Measurements from ENCODE around the gene SRSF8.
"Not testable (repeated sequence)": the region's sequence is repeated elsewhere in the genome, so short reads cannot be mapped to it uniquely, and the experiment has no call there.

Gene SRSF8

DNA sequence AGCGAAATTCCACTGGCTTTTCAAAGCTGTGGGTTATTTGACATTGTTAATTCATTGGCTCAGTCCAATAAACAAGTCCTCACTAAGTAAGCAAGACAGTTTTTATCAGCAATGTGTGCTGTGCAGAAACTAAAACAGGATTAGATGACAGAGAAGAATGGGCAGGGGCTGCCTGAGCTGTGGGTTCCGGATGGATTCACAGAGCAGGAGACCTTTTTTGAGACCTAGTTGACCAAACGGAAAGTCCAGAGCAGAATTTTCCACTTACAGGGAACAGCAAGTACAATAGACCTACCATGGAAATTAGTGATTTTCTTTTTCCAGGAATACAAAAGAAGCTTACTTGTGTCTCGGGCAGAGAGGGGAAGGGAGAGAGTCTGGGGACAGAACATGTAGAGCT lies 22.7 kb upstream of the SRSF8 start:
- Histone ChIP-seq H3K27ac (ENCODE audit: low read depth in 2 of 2, low read length in 2 of 2) (no peak overlapping the region), H3K9me3 (ENCODE audit: control insufficient read depth in 2 of 2, low read length in 2 of 2) (no peaks in the 10 kb centered on the region)

DNA sequence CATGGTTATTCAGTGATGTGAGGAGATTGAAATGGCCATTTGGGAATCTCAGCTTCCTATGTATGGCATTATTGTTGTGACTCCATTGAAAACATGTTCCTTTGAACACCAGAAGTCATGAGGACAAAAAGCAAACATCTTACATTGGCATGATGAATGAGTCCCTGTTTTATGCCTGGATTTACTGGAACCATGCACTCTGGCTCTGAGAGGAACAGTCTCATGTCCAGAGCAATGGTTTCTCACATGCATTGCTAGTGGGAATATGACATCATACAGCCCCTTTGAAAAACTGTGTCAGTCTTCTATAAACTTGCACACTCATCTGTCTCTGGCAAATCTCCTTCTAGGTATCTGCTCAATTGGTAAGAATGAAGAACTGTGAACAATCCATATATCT lies 20.9 kb upstream of the SRSF8 start:
- H3K27ac ChIP-seq (ENCODE audit: low read depth in 2 of 2, low read length in 2 of 2) = no peak overlapping the region
- no peaks in the 10 kb centered on the region for H3K4me1 ChIP-seq (ENCODE audit: control insufficient read depth in 2 of 2, insufficient read depth in 2 of 2, low read length in 2 of 2)
- H3K27me3 ChIP-seq (ENCODE audit: control insufficient read depth in 2 of 2, insufficient read depth in 2 of 2, low read length in 2 of 2) = no peaks in the 10 kb centered on the region
- no peak overlapping the region for H3K9ac ChIP-seq (ENCODE audit: low read depth in 1 of 2, low read length in 2 of 2)
- no peak overlapping the region for H3K4me3 ChIP-seq (ENCODE audit: low read length in 2 of 2)
- H3K36me3 ChIP-seq (ENCODE audit: control insufficient read depth in 2 of 2, insufficient read depth in 2 of 2, low read length in 2 of 2) = no peaks in the 10 kb centered on the region
- no peaks in the 10 kb centered on the region for H3K9me3 ChIP-seq (ENCODE audit: control insufficient read depth in 2 of 2, low read length in 2 of 2)

More for the DNA sequence above, 22.7 kb upstream of the SRSF8 start:
- no peak overlapping the region for H3K4me3 ChIP-seq (ENCODE audit: low read length in 2 of 2)
- no peak overlapping the region for H3K9ac ChIP-seq (ENCODE audit: low read depth in 1 of 2, low read length in 2 of 2)
- H3K4me1 ChIP-seq (ENCODE audit: control insufficient read depth in 2 of 2, insufficient read depth in 2 of 2, low read length in 2 of 2) = no peaks in the 10 kb centered on the region
- no peaks in the 10 kb centered on the region for H3K36me3 ChIP-seq (ENCODE audit: control insufficient read depth in 2 of 2, insufficient read depth in 2 of 2, low read length in 2 of 2)
- no peaks in the 10 kb centered on the region for H3K27me3 ChIP-seq (ENCODE audit: control insufficient read depth in 2 of 2, insufficient read depth in 2 of 2, low read length in 2 of 2)

GRCh38 chr11:95049122-95049521 lies 17.6 kb upstream of the SRSF8 start, which contains the start of gene KDM4F:
Gene KDM4F (plus strand): TSS chr11:95049422.
- H3K36me3 ChIP-seq (ENCODE audit: control insufficient read depth in 2 of 2, insufficient read depth in 2 of 2, low read length in 2 of 2); H3K27ac ChIP-seq (ENCODE audit: low read depth in 2 of 2, low read length in 2 of 2); H3K9me3 ChIP-seq (ENCODE audit: control insufficient read depth in 2 of 2, low read length in 2 of 2); H3K9ac ChIP-seq (ENCODE audit: low read depth in 1 of 2, low read length in 2 of 2); H3K4me1 ChIP-seq (ENCODE audit: control insufficient read depth in 2 of 2, insufficient read depth in 2 of 2, low read length in 2 of 2); H3K27me3 ChIP-seq (ENCODE audit: control insufficient read depth in 2 of 2, insufficient read depth in 2 of 2, low read length in 2 of 2); H3K4me3 ChIP-seq (ENCODE audit: low read length in 2 of 2): not testable (repeated sequence)

- Histone ChIP-seq H3K9me3 (ENCODE audit: control insufficient read depth in 2 of 2, low read length in 2 of 2) (no peaks in the 10 kb centered on the region), H3K4me1 (ENCODE audit: control insufficient read depth in 2 of 2, insufficient read depth in 2 of 2, low read length in 2 of 2) (peaks cover 0 to 2% of the 10 kb centered on the region in 2 donors), H3K36me3 (ENCODE audit: control insufficient read depth in 2 of 2, insufficient read depth in 2 of 2, low read length in 2 of 2) (no peaks in the 10 kb centered on the region), H3K27me3 (ENCODE audit: control insufficient read depth in 2 of 2, insufficient read depth in 2 of 2, low read length in 2 of 2) (no peaks in the 10 kb centered on the region), H3K27ac (ENCODE audit: low read depth in 2 of 2, low read length in 2 of 2) (no peak overlapping the region), H3K4me3 (ENCODE audit: low read length in 2 of 2) (no peak overlapping the region), H3K9ac (ENCODE audit: low read depth in 1 of 2, low read length in 2 of 2) (no peak overlapping the region)
Measured at GRCh38 chr11:95050595-95051202, 16.0 kb upstream of the SRSF8 start.

GRCh38 chr11:95054356-95054755 lies 12.4 kb upstream of the SRSF8 start:
- H3K27ac ChIP-seq (ENCODE audit: low read depth in 2 of 2, low read length in 2 of 2) = no peak overlapping the region
- H3K4me3 ChIP-seq (ENCODE audit: low read length in 2 of 2) = no peak overlapping the region
- H3K27me3 ChIP-seq (ENCODE audit: control insufficient read depth in 2 of 2, insufficient read depth in 2 of 2, low read length in 2 of 2) = no peaks in the 10 kb centered on the region

GRCh38 chr11:95055283-95055897 lies 11.3 kb upstream of the SRSF8 start:
- Histone ChIP-seq H3K4me1 (ENCODE audit: control insufficient read depth in 2 of 2, insufficient read depth in 2 of 2, low read length in 2 of 2) (peaks cover 0 to 2% of the 10 kb centered on the region in 2 donors), H3K4me3 (ENCODE audit: low read length in 2 of 2) (no peak overlapping the region), H3K27ac (ENCODE audit: low read depth in 2 of 2, low read length in 2 of 2) (no peak overlapping the region), H3K9ac (ENCODE audit: low read depth in 1 of 2, low read length in 2 of 2) (no peak overlapping the region), H3K36me3 (ENCODE audit: control insufficient read depth in 2 of 2, insufficient read depth in 2 of 2, low read length in 2 of 2) (no peaks in the 10 kb centered on the region), H3K27me3 (ENCODE audit: control insufficient read depth in 2 of 2, insufficient read depth in 2 of 2, low read length in 2 of 2) (no peaks in the 10 kb centered on the region), H3K9me3 (ENCODE audit: control insufficient read depth in 2 of 2, low read length in 2 of 2) (no peaks in the 10 kb centered on the region)

More at GRCh38 chr11:95054356-95054755, 12.4 kb upstream of the SRSF8 start:
- H3K9me3 ChIP-seq (ENCODE audit: control insufficient read depth in 2 of 2, low read length in 2 of 2) = no peaks in the 10 kb centered on the region
- H3K4me1 ChIP-seq (ENCODE audit: control insufficient read depth in 2 of 2, insufficient read depth in 2 of 2, low read length in 2 of 2) = peaks cover 0 to 2% of the 10 kb centered on the region in 2 donors
- H3K36me3 ChIP-seq (ENCODE audit: control insufficient read depth in 2 of 2, insufficient read depth in 2 of 2, low read length in 2 of 2) = no peaks in the 10 kb centered on the region
- H3K9ac ChIP-seq (ENCODE audit: low read depth in 1 of 2, low read length in 2 of 2) = no peak overlapping the region

GRCh38 chr11:95057959-95058358 lies 8.8 kb upstream of the SRSF8 start:
- no peak overlapping the region for H3K4me3 ChIP-seq (ENCODE audit: low read length in 2 of 2)
- H3K27me3 ChIP-seq (ENCODE audit: control insufficient read depth in 2 of 2, insufficient read depth in 2 of 2, low read length in 2 of 2) = no peaks in the 10 kb centered on the region
- H3K36me3 ChIP-seq (ENCODE audit: control insufficient read depth in 2 of 2, insufficient read depth in 2 of 2, low read length in 2 of 2) = no peaks in the 10 kb centered on the region
- peaks cover 0 to 2% of the 10 kb centered on the region in 2 donors for H3K4me1 ChIP-seq (ENCODE audit: control insufficient read depth in 2 of 2, insufficient read depth in 2 of 2, low read length in 2 of 2)
- H3K9me3 ChIP-seq (ENCODE audit: control insufficient read depth in 2 of 2, low read length in 2 of 2) = no peaks in the 10 kb centered on the region
- no peak overlapping the region for H3K9ac ChIP-seq (ENCODE audit: low read depth in 1 of 2, low read length in 2 of 2)
- H3K27ac ChIP-seq (ENCODE audit: low read depth in 2 of 2, low read length in 2 of 2) = no peak overlapping the region

DNA sequence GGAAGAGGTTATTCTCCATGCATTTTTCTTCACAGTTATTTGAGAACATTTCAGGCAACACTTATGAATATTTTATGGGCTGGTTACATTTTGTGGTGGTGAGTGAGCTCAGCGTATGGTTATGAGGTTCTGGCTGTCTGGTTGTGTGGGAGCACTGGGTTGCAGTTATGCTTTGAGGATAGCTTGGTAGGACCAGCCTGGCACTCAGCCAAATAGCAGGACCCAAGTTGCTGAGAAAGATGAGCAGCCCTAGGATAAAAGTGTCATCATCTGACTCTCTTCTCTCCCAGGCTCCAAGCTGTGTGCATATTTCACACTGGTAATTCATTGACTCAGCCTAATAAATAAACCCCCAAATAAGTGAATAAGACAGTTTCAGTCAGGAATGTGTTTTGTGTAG lies 8.1 kb upstream of the SRSF8 start:
- H3K4me1 ChIP-seq (ENCODE audit: control insufficient read depth in 2 of 2, insufficient read depth in 2 of 2, low read length in 2 of 2) = peaks cover 0 to 2% of the 10 kb centered on the region in 2 donors
- no peak overlapping the region for H3K27ac ChIP-seq (ENCODE audit: low read depth in 2 of 2, low read length in 2 of 2)
- no peak overlapping the region for H3K4me3 ChIP-seq (ENCODE audit: low read length in 2 of 2)
- no peaks in the 10 kb centered on the region for H3K27me3 ChIP-seq (ENCODE audit: control insufficient read depth in 2 of 2, insufficient read depth in 2 of 2, low read length in 2 of 2)
- H3K36me3 ChIP-seq (ENCODE audit: control insufficient read depth in 2 of 2, insufficient read depth in 2 of 2, low read length in 2 of 2) = no peaks in the 10 kb centered on the region
- H3K9ac ChIP-seq (ENCODE audit: low read depth in 1 of 2, low read length in 2 of 2) = no peak overlapping the region
- no peaks in the 10 kb centered on the region for H3K9me3 ChIP-seq (ENCODE audit: control insufficient read depth in 2 of 2, low read length in 2 of 2)

DNA sequence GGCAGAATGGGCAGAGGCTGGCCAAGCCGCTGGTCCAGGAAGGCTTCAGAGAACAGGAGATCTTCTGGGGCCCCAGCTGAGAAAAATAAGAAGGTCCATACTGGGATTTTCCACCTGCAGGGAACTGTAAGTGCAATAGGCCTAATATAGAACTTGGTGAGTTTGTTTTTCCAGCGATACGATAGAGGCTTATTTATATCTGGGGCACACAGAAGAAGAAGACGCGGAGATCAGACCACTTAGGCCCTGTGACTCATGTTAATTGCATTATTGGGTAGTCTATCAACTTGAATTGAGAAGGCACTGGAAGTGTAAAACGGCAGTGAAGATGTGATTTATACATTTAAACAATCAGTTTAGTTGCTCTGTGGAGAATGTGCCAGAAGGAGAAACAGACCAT lies 7.7 kb upstream of the SRSF8 start:
- H3K9me3 ChIP-seq (ENCODE audit: control insufficient read depth in 2 of 2, low read length in 2 of 2) = no peaks in the 10 kb centered on the region
- H3K27me3 ChIP-seq (ENCODE audit: control insufficient read depth in 2 of 2, insufficient read depth in 2 of 2, low read length in 2 of 2) = no peaks in the 10 kb centered on the region

DNA sequence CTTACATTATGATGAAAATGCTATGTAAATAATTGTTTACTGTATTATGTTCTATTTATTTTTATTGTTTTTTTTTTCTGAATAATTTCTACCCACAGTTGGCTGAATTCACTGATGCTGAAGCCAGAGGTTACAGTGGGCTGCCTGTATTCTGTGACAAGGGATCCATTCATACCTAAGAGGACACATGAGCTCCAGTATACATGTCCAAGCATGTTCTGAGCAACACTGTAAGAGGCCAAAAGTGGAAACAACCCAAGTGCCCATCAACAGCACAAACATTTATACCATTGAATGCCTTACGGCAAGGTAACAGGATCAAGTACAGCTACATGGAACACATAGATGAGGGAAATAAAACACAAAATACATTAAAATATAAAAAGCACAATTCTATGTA lies 1.4 kb upstream of the SRSF8 start:
- Histone ChIP-seq H3K9ac (ENCODE audit: low read depth in 1 of 2, low read length in 2 of 2) (no peak overlapping the region), H3K4me1 (ENCODE audit: control insufficient read depth in 2 of 2, insufficient read depth in 2 of 2, low read length in 2 of 2) (peaks cover 9 to 18% of the 10 kb centered on the region in 2 donors), H3K27me3 (ENCODE audit: control insufficient read depth in 2 of 2, insufficient read depth in 2 of 2, low read length in 2 of 2) (no peaks in the 10 kb centered on the region), H3K27ac (ENCODE audit: low read depth in 2 of 2, low read length in 2 of 2) (no peak overlapping the region), H3K9me3 (ENCODE audit: control insufficient read depth in 2 of 2, low read length in 2 of 2) (no peaks in the 10 kb centered on the region), H3K4me3 (ENCODE audit: low read length in 2 of 2) (no peak overlapping the region), H3K36me3 (ENCODE audit: control insufficient read depth in 2 of 2, insufficient read depth in 2 of 2, low read length in 2 of 2) (no peaks in the 10 kb centered on the region)

More for the DNA sequence above, 7.7 kb upstream of the SRSF8 start:
- peaks cover 0 to 2% of the 10 kb centered on the region in 2 donors for H3K4me1 ChIP-seq (ENCODE audit: control insufficient read depth in 2 of 2, insufficient read depth in 2 of 2, low read length in 2 of 2)
- H3K27ac ChIP-seq (ENCODE audit: low read depth in 2 of 2, low read length in 2 of 2) = no peak overlapping the region
- H3K4me3 ChIP-seq (ENCODE audit: low read length in 2 of 2) = no peak overlapping the region
- H3K9ac ChIP-seq (ENCODE audit: low read depth in 1 of 2, low read length in 2 of 2) = no peak overlapping the region
- no peaks in the 10 kb centered on the region for H3K36me3 ChIP-seq (ENCODE audit: control insufficient read depth in 2 of 2, insufficient read depth in 2 of 2, low read length in 2 of 2)
